LNCaP clone FGC (cell line): Measurements from ENCODE around the gene JPH2.

ENCODE experiments used
- DNase-seq: peaks from one replicate; pipeline ENCODE4 v3.0.0-alpha.2; 2011; ENCODE audit warnings: low read depth
- H3K4me3 ChIP-seq: 2 replicates; pipeline ENCODE4 v1.5.1; 2011; ENCODE audit warnings: mild to moderate bottlenecking, low read depth, low read length, control low read depth
- TF ChIP-seq, protein P1 (sequence below): IDR thresholded peaks from 2 replicates; pipeline ENCODE4 v1.5.1; 2012; ENCODE audit warnings: mild to moderate bottlenecking; ENCODE audit not compliant: control insufficient read depth, insufficient read depth; ENCODE audit errors: extremely low read depth

JPH2 gene

DNA sequence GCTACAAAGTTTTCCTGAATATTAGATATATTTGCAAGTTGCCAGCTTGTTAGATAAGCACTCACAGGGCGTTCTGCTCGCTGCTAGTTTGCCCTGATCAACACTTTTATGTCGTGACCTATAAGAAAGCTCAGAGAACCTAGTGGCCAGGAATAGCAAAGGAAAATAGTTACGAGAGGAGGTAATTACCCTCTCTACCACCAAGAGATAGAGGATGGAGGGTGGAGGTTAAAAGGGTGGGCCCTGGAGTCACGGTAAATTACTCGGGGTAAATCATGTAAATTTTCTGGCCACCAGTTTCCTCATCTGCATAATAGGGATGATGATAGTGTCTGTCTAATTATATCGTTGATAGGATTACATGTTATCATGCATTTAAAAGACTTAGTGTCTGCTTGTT, 87.2 kb downstream of the JPH2 start:
- H3K4me3 ChIP-seq = no peak overlapping the region
- TF ChIP-seq, protein P1, sequence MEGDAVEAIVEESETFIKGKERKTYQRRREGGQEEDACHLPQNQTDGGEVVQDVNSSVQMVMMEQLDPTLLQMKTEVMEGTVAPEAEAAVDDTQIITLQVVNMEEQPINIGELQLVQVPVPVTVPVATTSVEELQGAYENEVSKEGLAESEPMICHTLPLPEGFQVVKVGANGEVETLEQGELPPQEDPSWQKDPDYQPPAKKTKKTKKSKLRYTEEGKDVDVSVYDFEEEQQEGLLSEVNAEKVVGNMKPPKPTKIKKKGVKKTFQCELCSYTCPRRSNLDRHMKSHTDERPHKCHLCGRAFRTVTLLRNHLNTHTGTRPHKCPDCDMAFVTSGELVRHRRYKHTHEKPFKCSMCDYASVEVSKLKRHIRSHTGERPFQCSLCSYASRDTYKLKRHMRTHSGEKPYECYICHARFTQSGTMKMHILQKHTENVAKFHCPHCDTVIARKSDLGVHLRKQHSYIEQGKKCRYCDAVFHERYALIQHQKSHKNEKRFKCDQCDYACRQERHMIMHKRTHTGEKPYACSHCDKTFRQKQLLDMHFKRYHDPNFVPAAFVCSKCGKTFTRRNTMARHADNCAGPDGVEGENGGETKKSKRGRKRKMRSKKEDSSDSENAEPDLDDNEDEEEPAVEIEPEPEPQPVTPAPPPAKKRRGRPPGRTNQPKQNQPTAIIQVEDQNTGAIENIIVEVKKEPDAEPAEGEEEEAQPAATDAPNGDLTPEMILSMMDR = no peak
- DNase-seq = no peak

GRCh38 chr20:44098657-44099056, 88.3 kb downstream of the JPH2 start:
- TF ChIP-seq, protein P1 = no peak
- no peak for DNase-seq
- H3K4me3 ChIP-seq = no peak overlapping the region

DNA sequence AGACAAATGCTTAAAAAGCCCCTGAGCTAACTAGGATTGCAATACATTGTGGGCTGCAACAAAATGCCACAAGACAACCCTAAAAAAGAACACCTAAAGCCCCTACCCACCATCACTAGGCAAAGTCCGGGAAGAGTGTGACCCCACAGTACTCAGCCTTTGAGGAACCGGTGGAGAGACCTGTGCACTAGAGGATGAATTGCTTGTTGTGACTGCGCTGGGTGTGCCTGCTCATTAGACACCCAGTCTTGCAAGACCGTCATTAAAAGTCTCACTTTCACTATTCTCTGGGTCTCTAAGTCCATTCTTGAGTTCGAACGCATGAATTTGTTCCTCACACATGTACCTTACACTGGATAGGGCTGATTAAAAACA, 88.7 kb downstream of the JPH2 start:
- TF ChIP-seq, protein P1 = no peak
- DNase-seq = no peak

DNA sequence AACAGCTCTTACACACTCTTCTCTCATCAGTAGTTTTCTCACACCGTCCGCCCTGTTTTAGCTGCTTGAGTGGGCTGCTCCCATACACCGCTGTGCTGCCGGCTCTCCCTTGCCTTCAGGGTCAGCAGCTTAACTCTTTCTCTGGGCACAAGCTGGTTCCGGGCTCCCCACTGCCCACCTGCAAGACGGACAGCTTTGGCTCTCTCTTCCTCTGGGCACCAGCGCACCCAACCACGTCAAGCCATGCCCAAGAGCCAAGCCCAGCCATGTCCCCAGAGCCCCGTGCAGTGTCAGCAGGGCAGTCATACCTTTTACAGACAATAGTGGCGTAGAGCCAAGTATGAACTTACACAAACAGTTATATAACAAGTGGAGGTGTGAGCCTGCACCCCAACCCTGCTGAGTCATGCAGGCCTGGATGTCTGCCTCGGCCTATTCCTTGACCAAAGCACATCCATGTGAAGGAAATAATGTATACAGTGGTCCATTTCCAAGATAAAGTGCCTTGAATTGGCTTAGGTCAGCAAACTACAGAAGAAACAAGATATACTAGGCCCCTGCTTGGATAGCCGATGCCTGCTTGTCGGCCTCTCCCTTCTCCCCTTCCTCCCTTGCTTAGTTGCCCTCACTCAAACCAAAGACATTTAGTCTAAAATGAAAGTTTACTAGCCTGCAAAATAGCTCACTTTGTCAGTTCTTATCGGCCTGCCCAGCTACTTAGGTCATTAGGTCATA, 89.3 kb downstream of the JPH2 start:
- TF ChIP-seq, protein P1 = no peak
- DNase-seq = no peak
- no peak overlapping the region for H3K4me3 ChIP-seq

More for the DNA sequence above, 88.7 kb downstream of the JPH2 start:
- H3K4me3 ChIP-seq = no peak overlapping the region

- no peak overlapping the region for H3K4me3 ChIP-seq
- no peak for DNase-seq
- TF ChIP-seq, protein P1 = no peak
These were observed 91.2 kb downstream of the JPH2 start for GRCh38 chr20:44095831-44096230.

DNA sequence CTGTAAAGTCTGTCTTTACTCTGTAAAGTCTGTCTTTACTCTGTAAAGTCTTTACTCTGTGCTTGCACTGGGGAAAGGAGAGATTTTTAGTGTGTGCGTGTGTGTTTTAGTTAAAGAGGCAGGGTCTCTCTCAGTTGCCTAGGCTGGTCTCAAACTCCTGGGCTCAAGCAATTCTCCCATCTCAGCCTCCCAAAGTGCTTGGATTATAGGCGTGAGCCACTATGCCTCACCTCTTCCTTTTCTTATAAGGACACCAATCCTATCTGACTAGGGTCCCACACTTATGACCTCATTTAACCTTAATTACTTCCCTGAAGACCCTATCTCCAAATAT, 93.8 kb downstream of the JPH2 start:
- TF ChIP-seq, protein P1 = no peak
- no peak for DNase-seq
- no peak overlapping the region for H3K4me3 ChIP-seq
